Panc1 (cell line): ENCODE data around the gene ZNF615. TPM values are rescaled to one million over a fixed set of nuclear protein-coding genes. Genes with fewer than 3 reads are reported as not detected.
"Not testable (repeated sequence)": the region's sequence is repeated elsewhere in the genome, so short reads cannot be mapped to it uniquely, and the experiment has no call there.

Source experiments
- ATAC-seq: fragments of 200-7000 bp; cut with Tn5 transposase; 2 replicates; pipeline ENCODE4 v1.9.1; 2020; ENCODE audit warnings: mild to moderate bottlenecking, moderate library complexity
- BruUV-seq: library from RNA; stranded (reverse); fragments of 400-500 nt; replicated peaks from 2 replicates; lab custom pipeline; 2021; lab: Mats Ljungman, UMichigan
- CTCF ChIA-PET: fragments of 300-600 bp; sonication (Branson Sonifier 250); formaldehyde crosslinking; loops from one replicate; lab custom pipeline; 2022; ENCODE audit warnings: antibody characterized with exemption; lab: Charles Lee
- POLR2A ChIA-PET: fragments of 300-600 bp; sonication (Branson Sonifier 250); formaldehyde crosslinking; loops from one replicate; lab custom pipeline; 2022; ENCODE audit warnings: antibody characterized with exemption; lab: Charles Lee
- DNase-seq: peaks from one replicate; pipeline ENCODE4 v3.0.0-alpha.2; 2010; ENCODE audit warnings: low read depth, low spot score
- H3K27ac ChIP-seq: 2 replicates; pipeline ENCODE4 v1.5.1; 2011; ENCODE audit warnings: mild to moderate bottlenecking, low read length, inconsistent platforms
- H3K27me3 ChIP-seq: fragments of 200-500 bp; sonication (Bioruptor generic); 2 replicates; pipeline ENCODE4 v1.6.0; 2014; ENCODE audit warnings: low read length, inconsistent platforms; ENCODE audit not compliant: control insufficient read depth, insufficient read depth
- H3K36me3 ChIP-seq: fragments of 200-500 bp; sonication (Bioruptor generic); 2 replicates; pipeline ENCODE4 v1.5.1; 2014; ENCODE audit warnings: inconsistent platforms, mild to moderate bottlenecking, low read length, moderate library complexity; ENCODE audit not compliant: control insufficient read depth, insufficient read depth
- H3K4me1 ChIP-seq: 2 replicates; pipeline ENCODE4 v1.5.1; 2011; ENCODE audit warnings: inconsistent platforms, mild to moderate bottlenecking, low read length, moderate library complexity; ENCODE audit not compliant: control insufficient read depth, insufficient read depth
- H3K4me3 ChIP-seq, 2 experiments: 2 replicates each; pipeline ENCODE4 v1.5.1; 2011 to 2012; ENCODE audit warnings: low read depth in 2 of 2, low read length in 2 of 2, mild to moderate bottlenecking in 2 of 2, inconsistent platforms in 1 of 2, moderate library complexity in 1 of 2
- H3K9me3 ChIP-seq: fragments of 200-500 bp; sonication (Bioruptor generic); 2 replicates; pipeline ENCODE4 v1.5.1; 2014; ENCODE audit warnings: low read depth, mild to moderate bottlenecking, inconsistent platforms, low read length, moderate library complexity; ENCODE audit not compliant: control insufficient read depth, insufficient read depth
- POLR2AphosphoS5 ChIP-seq: IDR thresholded peaks from 2 replicates; pipeline ENCODE4 v1.6.1; 2012; ENCODE audit warnings: mild to moderate bottlenecking, low read depth, low read length, moderate library complexity
- SIN3A ChIP-seq: IDR thresholded peaks from 2 replicates; pipeline ENCODE4 v1.6.1; 2012; ENCODE audit warnings: low read depth, mild to moderate bottlenecking, low read length, moderate library complexity, borderline replicate concordance; ENCODE audit not compliant: insufficient read depth
- TCF7L2 ChIP-seq: IDR thresholded peaks from 2 replicates; pipeline ENCODE4 v1.6.1; 2011; ENCODE audit warnings: mild to moderate bottlenecking, low read depth, low read length, inconsistent platforms
- in situ Hi-C: cut with HindIII; loops from 2 replicates; pipeline ENCODE4 v1.10.0; 2016; ENCODE audit warnings: low sequenced_read_pairs, low pct_unique_long_range_greater_than_20kb
- intact Hi-C: fragments of 100-400 bp; cut with micrococcal nuclease; formaldehyde crosslinking; loops from one replicate; pipeline ENCODE4 v1.10.0; 2022; ENCODE audit not compliant: unreplicated experiment
- total RNA-seq: library from RNA; stranded (reverse); gene quantifications from one replicate; pipeline ENCODE4 v1.2.1, GENCODE V29; 2021; ENCODE audit not compliant: unreplicated experiment
- TF ChIP-seq, protein P1 (sequence below), 2 experiments: IDR thresholded peaks; 2 replicates each; pipeline ENCODE4 v1.6.1; 2011 to 2012; ENCODE audit warnings: low read depth in 2 of 2, control low read depth in 1 of 2, low read length in 1 of 2, mild to moderate bottlenecking in 1 of 2, moderate library complexity in 1 of 2; ENCODE audit not compliant: insufficient read depth in 1 of 2
- TF ChIP-seq, protein P2 (sequence below): fragments of 450-650 bp; IDR thresholded peaks from 2 replicates; pipeline ENCODE4 v1.5.1; 2017; ENCODE audit warnings: mild to moderate bottlenecking

Gene ZNF615
- total RNA-seq, 1 experiment from 2014 or later = 3.6 TPM

DNA sequence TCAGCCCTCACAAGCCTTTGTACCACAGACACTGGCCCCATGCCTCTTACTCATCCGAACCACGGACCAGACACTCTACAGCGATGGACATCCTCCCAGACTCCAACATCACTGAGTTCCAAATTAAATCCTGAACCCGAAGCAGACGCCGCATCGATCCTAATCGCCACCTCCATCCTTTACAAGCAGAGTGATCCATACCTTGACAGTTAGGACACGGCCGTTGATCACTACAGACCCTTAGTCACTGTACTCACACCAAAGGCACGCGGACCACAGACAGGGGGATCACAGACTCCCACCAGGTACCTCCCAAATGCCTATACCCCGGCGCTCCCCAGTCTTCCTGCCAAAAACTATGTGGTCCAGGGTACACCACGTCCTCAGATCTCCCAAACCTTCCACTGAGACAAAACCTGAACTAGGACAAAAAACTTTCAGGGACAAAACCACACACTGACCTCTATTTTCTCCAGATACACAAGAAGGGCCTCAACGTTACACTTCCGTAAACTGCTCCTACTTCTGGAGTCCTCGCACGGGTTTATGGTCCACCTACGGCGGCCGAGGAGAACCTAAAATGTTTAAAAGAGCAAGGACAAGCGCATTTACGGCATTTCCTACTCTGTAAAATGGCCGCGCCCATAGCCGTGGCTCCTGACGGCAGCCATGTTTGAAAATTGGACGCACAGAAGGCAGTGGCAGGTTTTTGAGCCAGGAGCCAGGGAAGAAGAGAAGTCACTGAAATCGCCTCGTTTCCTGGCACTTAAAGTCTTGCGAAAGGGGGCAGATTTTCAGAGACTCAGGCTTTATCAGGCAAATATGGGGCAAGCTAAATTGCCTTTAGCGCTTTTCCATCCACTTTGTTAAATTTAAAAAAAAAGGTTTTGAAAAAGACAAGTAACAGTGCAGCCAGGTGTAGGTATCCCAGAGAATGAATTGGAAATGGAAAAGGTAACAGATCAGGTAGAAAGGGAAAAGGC is 21.4 kb downstream of the ZNF615 start, which contains the start of gene ZNF350:
Gene ZNF350, minus strand, starts transcription at position 532 of the 983 bp plus-strand sequence. CDS start 12,480 bp downstream, outside the sequence.
- intact Hi-C loops (no loop called here), in situ Hi-C loops (no loop called here)
- ATAC-seq = peak; percentile 100
- peaks cover 10% of the 10 kb centered on the region; the same call in 1 of the 2 replicates for H3K9me3 ChIP-seq
- POLR2A ChIA-PET = no interaction called here
- peak; percentile 68 for DNase-seq
- no peaks in the 10 kb centered on the region for H3K4me1 ChIP-seq
- H3K4me3 ChIP-seq = peak within 1 kb of the TSS; percentile 91 to 95
- peak; percentile 59; the same call in 1 of the 2 replicates for TF ChIP-seq POLR2AphosphoS5
- 0 out of 2 replicates have a peak, but pooled peaks have one; percentile 45 for TF ChIP-seq SIN3A
- TF ChIP-seq, protein P1, sequence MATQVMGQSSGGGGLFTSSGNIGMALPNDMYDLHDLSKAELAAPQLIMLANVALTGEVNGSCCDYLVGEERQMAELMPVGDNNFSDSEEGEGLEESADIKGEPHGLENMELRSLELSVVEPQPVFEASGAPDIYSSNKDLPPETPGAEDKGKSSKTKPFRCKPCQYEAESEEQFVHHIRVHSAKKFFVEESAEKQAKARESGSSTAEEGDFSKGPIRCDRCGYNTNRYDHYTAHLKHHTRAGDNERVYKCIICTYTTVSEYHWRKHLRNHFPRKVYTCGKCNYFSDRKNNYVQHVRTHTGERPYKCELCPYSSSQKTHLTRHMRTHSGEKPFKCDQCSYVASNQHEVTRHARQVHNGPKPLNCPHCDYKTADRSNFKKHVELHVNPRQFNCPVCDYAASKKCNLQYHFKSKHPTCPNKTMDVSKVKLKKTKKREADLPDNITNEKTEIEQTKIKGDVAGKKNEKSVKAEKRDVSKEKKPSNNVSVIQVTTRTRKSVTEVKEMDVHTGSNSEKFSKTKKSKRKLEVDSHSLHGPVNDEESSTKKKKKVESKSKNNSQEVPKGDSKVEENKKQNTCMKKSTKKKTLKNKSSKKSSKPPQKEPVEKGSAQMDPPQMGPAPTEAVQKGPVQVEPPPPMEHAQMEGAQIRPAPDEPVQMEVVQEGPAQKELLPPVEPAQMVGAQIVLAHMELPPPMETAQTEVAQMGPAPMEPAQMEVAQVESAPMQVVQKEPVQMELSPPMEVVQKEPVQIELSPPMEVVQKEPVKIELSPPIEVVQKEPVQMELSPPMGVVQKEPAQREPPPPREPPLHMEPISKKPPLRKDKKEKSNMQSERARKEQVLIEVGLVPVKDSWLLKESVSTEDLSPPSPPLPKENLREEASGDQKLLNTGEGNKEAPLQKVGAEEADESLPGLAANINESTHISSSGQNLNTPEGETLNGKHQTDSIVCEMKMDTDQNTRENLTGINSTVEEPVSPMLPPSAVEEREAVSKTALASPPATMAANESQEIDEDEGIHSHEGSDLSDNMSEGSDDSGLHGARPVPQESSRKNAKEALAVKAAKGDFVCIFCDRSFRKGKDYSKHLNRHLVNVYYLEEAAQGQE (IDR thresholded peaks at IDR 0.05; ENCODE audit: insufficient read depth in 1 of 2, low read depth in 2 of 2, low read length in 1 of 2) = no peak
- TF ChIP-seq, protein P2, sequence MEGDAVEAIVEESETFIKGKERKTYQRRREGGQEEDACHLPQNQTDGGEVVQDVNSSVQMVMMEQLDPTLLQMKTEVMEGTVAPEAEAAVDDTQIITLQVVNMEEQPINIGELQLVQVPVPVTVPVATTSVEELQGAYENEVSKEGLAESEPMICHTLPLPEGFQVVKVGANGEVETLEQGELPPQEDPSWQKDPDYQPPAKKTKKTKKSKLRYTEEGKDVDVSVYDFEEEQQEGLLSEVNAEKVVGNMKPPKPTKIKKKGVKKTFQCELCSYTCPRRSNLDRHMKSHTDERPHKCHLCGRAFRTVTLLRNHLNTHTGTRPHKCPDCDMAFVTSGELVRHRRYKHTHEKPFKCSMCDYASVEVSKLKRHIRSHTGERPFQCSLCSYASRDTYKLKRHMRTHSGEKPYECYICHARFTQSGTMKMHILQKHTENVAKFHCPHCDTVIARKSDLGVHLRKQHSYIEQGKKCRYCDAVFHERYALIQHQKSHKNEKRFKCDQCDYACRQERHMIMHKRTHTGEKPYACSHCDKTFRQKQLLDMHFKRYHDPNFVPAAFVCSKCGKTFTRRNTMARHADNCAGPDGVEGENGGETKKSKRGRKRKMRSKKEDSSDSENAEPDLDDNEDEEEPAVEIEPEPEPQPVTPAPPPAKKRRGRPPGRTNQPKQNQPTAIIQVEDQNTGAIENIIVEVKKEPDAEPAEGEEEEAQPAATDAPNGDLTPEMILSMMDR = no peak
- TF ChIP-seq TCF7L2 = peak; percentile 72
- CTCF ChIA-PET = no interaction called here
- H3K27me3 ChIP-seq = no peaks in the 10 kb centered on the region
- H3K36me3 ChIP-seq = peaks cover 2% of the 10 kb centered on the region; the same call in 1 of the 2 replicates
- peak within 1 kb of the TSS; percentile 84 for H3K27ac ChIP-seq
- BruUV-seq = TSS peak; percentile 85

DNA sequence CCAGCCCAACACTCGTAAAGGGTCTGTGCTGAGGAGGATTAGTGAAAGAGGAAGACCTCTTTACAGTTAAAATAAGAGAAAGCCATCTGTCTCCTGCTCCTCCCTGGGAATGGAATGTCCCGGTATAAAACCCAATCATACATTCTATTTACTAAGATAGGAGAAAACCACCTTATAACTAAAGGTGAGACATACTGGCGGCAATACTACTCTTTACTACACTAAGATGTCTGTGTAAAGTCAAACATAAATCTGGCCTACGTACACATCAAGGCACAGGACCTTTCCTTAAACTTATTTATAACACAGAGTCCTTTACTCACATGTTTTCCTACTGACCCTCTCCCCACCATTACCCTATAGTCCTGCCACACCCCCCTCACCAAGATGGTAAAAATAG is 24.6 kb downstream of the ZNF615 start:
- Histone ChIP-seq H3K4me1 (no peaks in the 10 kb centered on the region), H3K27me3 (no peaks in the 10 kb centered on the region), H3K9me3 (peaks cover 20% of the 10 kb centered on the region; the same call in 1 of the 2 replicates), H3K27ac (no peak overlapping the region), H3K36me3 (peaks cover 2% of the 10 kb centered on the region; the same call in 1 of the 2 replicates), H3K4me3 (no peak overlapping the region)
- in situ Hi-C loops (no loop called here), intact Hi-C loops (no loop called here)
- ChIA-PET POLR2A (no interaction called here), CTCF (no interaction called here)
- no TSS peak for BruUV-seq
- ATAC-seq (no peak), DNase-seq (no peak)
- TF ChIP-seq, protein P2 = no peak
- TF ChIP-seq SIN3A (no peak), TCF7L2 (no peak)

DNA sequence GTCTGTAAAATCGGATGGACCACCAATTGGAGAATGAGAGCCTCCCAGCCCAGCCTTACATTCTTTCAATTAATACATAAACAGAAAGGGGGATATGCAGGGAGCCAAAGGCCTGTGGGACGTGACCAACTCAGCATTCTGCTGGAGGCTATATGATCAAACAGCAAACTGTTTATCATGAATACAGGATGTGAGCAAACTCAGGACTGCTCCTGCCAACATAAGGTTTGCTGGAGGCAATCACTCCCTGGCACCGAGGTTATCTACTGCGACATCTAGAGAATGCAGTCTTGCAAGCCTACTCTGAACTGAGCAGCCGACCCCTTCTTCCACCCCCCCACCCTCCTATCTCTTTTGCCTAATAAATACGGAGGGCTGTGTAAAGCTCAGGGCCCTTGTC is 27.1 kb downstream of the ZNF615 start:
- CTCF ChIA-PET, H3K36me3 ChIP-seq, POLR2A ChIA-PET, H3K4me3 ChIP-seq, in situ Hi-C loops, H3K27ac ChIP-seq, ATAC-seq, BruUV-seq, H3K4me1 ChIP-seq, DNase-seq, intact Hi-C loops, H3K27me3 ChIP-seq: not testable (repeated sequence)
- peaks cover 23% of the 10 kb centered on the region; the same call in 1 of the 2 replicates for H3K9me3 ChIP-seq
